H9 (cell line): ENCODE measurements around the gene SDK1. TPM values are rescaled to one million over a fixed set of nuclear protein-coding genes. Genes with fewer than 3 reads are reported as not detected.

Experiments
- DNase-seq: peaks from one replicate; pipeline ENCODE4 v3.0.0-alpha.2; 2017
- H2AFZ ChIP-seq: one replicate; pipeline ENCODE4 v1.6.1; 2013; ENCODE audit warnings: mild to moderate bottlenecking, low read length, control low read depth, moderate library complexity
- H2AK5ac ChIP-seq: 2 replicates; pipeline ENCODE4 v1.6.1; 2013; ENCODE audit warnings: low read length, control low read depth, mixed read lengths; ENCODE audit not compliant: insufficient read length
- H2BK120ac ChIP-seq: one replicate; pipeline ENCODE4 v1.6.1; 2013; ENCODE audit warnings: low read depth, mild to moderate bottlenecking, low read length, control low read depth, inconsistent platforms; ENCODE audit not compliant: poor library complexity, severe bottlenecking
- H2BK12ac ChIP-seq: 2 replicates; pipeline ENCODE4 v1.6.1; 2013; ENCODE audit warnings: low read length, control low read depth, mixed read lengths, low read depth; ENCODE audit not compliant: insufficient read length
- H2BK15ac ChIP-seq: 2 replicates; pipeline ENCODE4 v1.6.1; 2013; ENCODE audit warnings: low read depth, low read length, control low read depth
- H2BK20ac ChIP-seq: one replicate; pipeline ENCODE4 v1.6.1; 2013; ENCODE audit warnings: low read depth, mild to moderate bottlenecking, low read length, control low read depth, inconsistent platforms; ENCODE audit not compliant: poor library complexity, severe bottlenecking
- H2BK5ac ChIP-seq: 2 replicates; pipeline ENCODE4 v1.6.1; 2013; ENCODE audit warnings: low read length, control low read depth, mixed read lengths; ENCODE audit not compliant: insufficient read length
- H3K14ac ChIP-seq: 2 replicates; pipeline ENCODE4 v1.6.1; 2013; ENCODE audit warnings: low read length, control low read depth; ENCODE audit not compliant: insufficient read depth
- H3K18ac ChIP-seq: 2 replicates; pipeline ENCODE4 v1.6.1; 2013; ENCODE audit warnings: low read depth, mild to moderate bottlenecking, mixed read lengths, low read length, control low read depth; ENCODE audit not compliant: insufficient read length
- H3K23ac ChIP-seq: 2 replicates; pipeline ENCODE4 v1.6.1; 2013; ENCODE audit warnings: low read length, control low read depth, mixed read lengths, low read depth; ENCODE audit not compliant: insufficient read length
- H3K23me2 ChIP-seq: 2 replicates; pipeline ENCODE4 v1.6.1; 2013; ENCODE audit warnings: low read depth, mild to moderate bottlenecking, mixed read lengths, low read length, control low read depth; ENCODE audit not compliant: insufficient read length, poor library complexity, severe bottlenecking
- H3K27ac ChIP-seq: 2 replicates; pipeline ENCODE4 v1.5.1; 2013; ENCODE audit warnings: low read length, control low read depth, mixed read lengths, low read depth; ENCODE audit not compliant: insufficient read length
- H3K27me3 ChIP-seq: 2 replicates; pipeline ENCODE4 v1.6.1; 2013; ENCODE audit warnings: low read length, control low read depth, inconsistent platforms; ENCODE audit not compliant: insufficient read depth
- H3K4ac ChIP-seq: 2 replicates; pipeline ENCODE4 v1.6.1; 2013; ENCODE audit warnings: low read depth, mild to moderate bottlenecking, control low read depth, inconsistent platforms, low read length, moderate library complexity
- H3K4me1 ChIP-seq: 2 replicates; pipeline ENCODE4 v1.6.1; 2013; ENCODE audit warnings: low read length, control low read depth, inconsistent platforms; ENCODE audit not compliant: insufficient read depth
- H3K4me2 ChIP-seq: 2 replicates; pipeline ENCODE4 v1.6.1; 2013; ENCODE audit warnings: low read length, control low read depth, mixed read lengths; ENCODE audit not compliant: insufficient read length, insufficient read depth
- H3K56ac ChIP-seq: 2 replicates; pipeline ENCODE4 v1.6.1; 2013; ENCODE audit warnings: low read depth, mild to moderate bottlenecking, mixed read lengths, low read length, control low read depth; ENCODE audit not compliant: insufficient read length
- H3K79me1 ChIP-seq: 2 replicates; pipeline ENCODE4 v1.6.1; 2013; ENCODE audit warnings: low read depth, mild to moderate bottlenecking, moderate library complexity, low read length, control low read depth, inconsistent platforms; ENCODE audit not compliant: insufficient read depth, poor library complexity, severe bottlenecking
- H3K79me2 ChIP-seq: 2 replicates; pipeline ENCODE4 v1.6.1; 2013; ENCODE audit warnings: low read length, control low read depth, inconsistent platforms; ENCODE audit not compliant: insufficient read depth
- H3K9ac ChIP-seq: 2 replicates; pipeline ENCODE4 v1.6.1; 2013; ENCODE audit warnings: low read length, control low read depth, mixed read lengths; ENCODE audit not compliant: insufficient read length; ENCODE audit errors: extremely low read depth
- H3K9me3 ChIP-seq: one replicate; pipeline ENCODE4 v1.6.1; 2013; ENCODE audit warnings: low read depth, low read length, inconsistent platforms; ENCODE audit not compliant: control insufficient read depth
- H3T11ph ChIP-seq: one replicate; pipeline ENCODE4 v1.6.1; 2013; ENCODE audit warnings: mild to moderate bottlenecking, low read length, control low read depth, inconsistent platforms
- H4K20me1 ChIP-seq: one replicate; pipeline ENCODE4 v1.6.1; 2013; ENCODE audit not compliant: control insufficient read depth, insufficient read length, insufficient read depth
- H4K5ac ChIP-seq: 2 replicates; pipeline ENCODE4 v1.6.1; 2013; ENCODE audit warnings: low read depth, mild to moderate bottlenecking, mixed read lengths, low read length, control low read depth; ENCODE audit not compliant: insufficient read length
- H4K8ac ChIP-seq: replicated peaks from 2 replicates; pipeline ENCODE4 v1.6.1; 2013; ENCODE audit warnings: low read length, control low read depth, mixed read lengths, low read depth; ENCODE audit not compliant: insufficient read length
- H4K91ac ChIP-seq: 2 replicates; pipeline ENCODE4 v1.6.1; 2013; ENCODE audit warnings: low read depth, mild to moderate bottlenecking, moderate library complexity, mixed read lengths, low read length, control low read depth; ENCODE audit not compliant: insufficient read length
- H3K27ac Mint-ChIP-seq, 3 experiments: 2 replicates in 2 of 3; 3 replicates in 1 of 3; pipeline ENCODE4 v1.8.0; 2020 to 2021; ENCODE audit warnings: mixed read lengths in 3 of 3, mild to moderate bottlenecking in 1 of 3, moderate library complexity in 1 of 3
- H3K27me3 Mint-ChIP-seq: 2 replicates; pipeline ENCODE4 v1.8.0; 2021; ENCODE audit warnings: low read depth, mild to moderate bottlenecking, moderate library complexity, mixed read lengths
- H3K36me3 Mint-ChIP-seq, 3 experiments: 2 replicates in 2 of 3; 3 replicates in 1 of 3; pipeline ENCODE4 v1.8.0; 2020 to 2021; ENCODE audit warnings: low read depth in 3 of 3, mixed read lengths in 3 of 3; ENCODE audit not compliant: insufficient read depth in 1 of 3
- H3K4me1 Mint-ChIP-seq, 2 experiments: 2 replicates each; pipeline ENCODE4 v1.8.0; 2020; ENCODE audit warnings: mixed read lengths in 2 of 2
- H3K4me3 Mint-ChIP-seq, 2 experiments: 2 replicates in 1 of 2; 3 replicates in 1 of 2; pipeline ENCODE4 v1.8.0; 2020 to 2021; ENCODE audit warnings: mild to moderate bottlenecking in 2 of 2, mixed read lengths in 2 of 2, moderate library complexity in 1 of 2
- H3K9me3 Mint-ChIP-seq, 2 experiments: 2 replicates in 1 of 2; 3 replicates in 1 of 2; pipeline ENCODE4 v1.8.0; 2020; ENCODE audit warnings: mild to moderate bottlenecking in 2 of 2, mixed read lengths in 2 of 2, moderate library complexity in 1 of 2
- CTCF ChIP-seq: fragments of 200-600 bp; sonication (generic); conservative IDR thresholded peaks from 3 replicates; pipeline ENCODE4 v1.8.0; 2021; ENCODE audit warnings: antibody characterized with exemption, mild to moderate bottlenecking
- WGBS: extraction: QIAGEN DNeasy Blood & Tissue Kit; methylation state at CpG from one replicate; pipeline ENCODE4 v1.1.7; 2013; ENCODE audit warnings: missing lambda C conversion rate, low lambda C conversion rate, mixed read lengths; ENCODE audit not compliant: insufficient read length; ENCODE audit errors: extremely low coverage; 5-methylcytosine and 5-hydroxymethylcytosine counted together
- total RNA-seq: library from RNA; stranded (reverse); gene quantifications from 2 replicates; pipeline ENCODE4 v1.2.1, GENCODE V29; 2021

The SDK1 gene
- total RNA-seq, 1 experiment from 2014 or later = 8.7 TPM

GRCh38 chr7:3434611-3435010 lies 133.6 kb downstream of the SDK1 start:
- no peak overlapping the region for H3K27ac ChIP-seq
- Mint-ChIP-seq H3K9me3 (no peaks in the 10 kb centered on the region), H3K27me3 (no peaks in the 10 kb centered on the region), H3K4me3 (no peak overlapping the region), H3K4me1 (peaks cover 14 to 22% of the 10 kb centered on the region in 2 experiments), H3K27ac (no peak overlapping the region), H3K36me3 (no peaks in the 10 kb centered on the region)
- no peak overlapping the region for H3K4me2 ChIP-seq
- H3K4me1 ChIP-seq = peaks cover 4% of the 10 kb centered on the region
- H4K20me1 ChIP-seq = no peaks in the 10 kb centered on the region
- no peak overlapping the region for H4K5ac ChIP-seq
- H4K91ac ChIP-seq = no peak overlapping the region
- no peak overlapping the region for H2BK15ac ChIP-seq
- no peak overlapping the region for H4K8ac ChIP-seq
- no peaks in the 10 kb centered on the region for H3K27me3 ChIP-seq
- H3K14ac ChIP-seq = no peak overlapping the region
- no peak overlapping the region for H3K4ac ChIP-seq
- H3T11ph ChIP-seq = no peak overlapping the region
- H3K79me2 ChIP-seq = no peaks in the 10 kb centered on the region
- no peaks in the 10 kb centered on the region for H3K23me2 ChIP-seq
- no peak for DNase-seq
- H3K23ac ChIP-seq = no peak overlapping the region
- no peak overlapping the region for H2BK120ac ChIP-seq
- no CpG with 5 or more reads among the region's 4 CpGs for WGBS
- H2AK5ac ChIP-seq = no peak overlapping the region
- H2BK12ac ChIP-seq = no peak overlapping the region
- no peak overlapping the region for H3K18ac ChIP-seq
- no peak overlapping the region for H2BK5ac ChIP-seq
- no peaks in the 10 kb centered on the region for H3K79me1 ChIP-seq
- no peak overlapping the region for H3K56ac ChIP-seq
- H2BK20ac ChIP-seq = no peak overlapping the region
- H3K9ac ChIP-seq = no peak overlapping the region
- H2AFZ ChIP-seq = no peak overlapping the region
- no peaks in the 10 kb centered on the region for H3K9me3 ChIP-seq
- 0 out of 3 replicates have a peak, but pooled peaks have one; percentile 31 for TF ChIP-seq CTCF
